Measurements from ENCODE around the gene EID3.

GRCh38 chr12:104274811-104275210 lies 28.7 kb upstream of the EID3 start:
- TF ChIP-seq POLR2A (IDR thresholded peaks at IDR 0.05): no peak
- TF ChIP-seq CTCF (IDR thresholded peaks at IDR 0.05): no peak
- no peak for TF ChIP-seq EP300 (IDR thresholded peaks at IDR 0.05)
